ENCODE data around the gene DDC.
A peak's percentile ranks its signal among the peaks of the same experiment; 100 is the strongest.

DDC gene

DNA sequence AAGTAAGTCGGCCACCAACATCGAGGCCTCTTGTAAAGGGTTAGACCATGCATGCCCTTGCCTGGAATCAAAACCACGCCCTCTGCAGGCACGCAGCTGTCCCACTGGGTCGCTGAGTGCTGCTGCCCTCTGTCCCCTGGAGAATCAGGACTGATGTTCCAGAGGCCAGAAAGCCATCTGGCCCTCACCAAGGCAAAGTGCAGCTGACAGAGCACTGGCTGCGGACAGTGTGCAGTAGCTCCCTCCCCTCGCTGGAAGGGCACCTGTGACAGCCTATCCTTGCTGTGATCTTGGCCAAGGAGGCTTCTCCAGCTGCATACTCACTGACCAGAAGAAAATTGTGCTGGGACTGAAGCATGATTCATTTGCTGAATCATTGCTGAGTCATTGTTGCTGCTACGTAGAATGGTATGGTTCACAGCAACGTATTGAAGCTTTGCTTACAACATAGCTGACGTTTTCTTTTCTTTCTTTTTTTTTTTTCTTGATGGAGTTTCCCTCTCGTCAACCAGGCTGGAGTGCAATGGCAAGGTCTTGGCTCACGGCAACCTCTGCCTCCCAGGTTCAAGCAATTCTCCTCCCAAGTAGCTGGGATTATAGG lies 30.4 kb downstream of the DDC start:
- no peak for TF ChIP-seq CEBPB (IDR thresholded peaks at IDR 0.05)
- no peak for TF ChIP-seq TCF12 (IDR thresholded peaks at IDR 0.05; ENCODE audit: low read depth)
- peak; percentile 89 for TF ChIP-seq CREB1 (IDR thresholded peaks at IDR 0.05; ENCODE audit: low read depth)
- no peak for TF ChIP-seq NFIC (IDR thresholded peaks at IDR 0.05)
- no peak for TF ChIP-seq FOXM1 (IDR thresholded peaks at IDR 0.05; ENCODE audit: borderline replicate concordance, low read depth)
- no peak for TF ChIP-seq RAD21 (IDR thresholded peaks at IDR 0.05; ENCODE audit: low read depth)
- no peak for TF ChIP-seq YY1 (IDR thresholded peaks at IDR 0.05; ENCODE audit: low read depth)
- TF ChIP-seq EP300 (IDR thresholded peaks at IDR 0.05; ENCODE audit: borderline replicate concordance) = peak; percentile 14; the same call in 1 of the 2 replicates
- TF ChIP-seq TEAD4 (IDR thresholded peaks at IDR 0.05) = 0 out of 2 replicates have a peak, but pooled peaks have one; percentile 11
- TF ChIP-seq, protein P1, sequence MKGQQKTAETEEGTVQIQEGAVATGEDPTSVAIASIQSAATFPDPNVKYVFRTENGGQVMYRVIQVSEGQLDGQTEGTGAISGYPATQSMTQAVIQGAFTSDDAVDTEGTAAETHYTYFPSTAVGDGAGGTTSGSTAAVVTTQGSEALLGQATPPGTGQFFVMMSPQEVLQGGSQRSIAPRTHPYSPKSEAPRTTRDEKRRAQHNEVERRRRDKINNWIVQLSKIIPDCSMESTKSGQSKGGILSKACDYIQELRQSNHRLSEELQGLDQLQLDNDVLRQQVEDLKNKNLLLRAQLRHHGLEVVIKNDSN (IDR thresholded peaks at IDR 0.05) = no peak
- TF ChIP-seq MAX (IDR thresholded peaks at IDR 0.05) = peak; percentile 47; the same call in 1 of the 2 replicates

DNA sequence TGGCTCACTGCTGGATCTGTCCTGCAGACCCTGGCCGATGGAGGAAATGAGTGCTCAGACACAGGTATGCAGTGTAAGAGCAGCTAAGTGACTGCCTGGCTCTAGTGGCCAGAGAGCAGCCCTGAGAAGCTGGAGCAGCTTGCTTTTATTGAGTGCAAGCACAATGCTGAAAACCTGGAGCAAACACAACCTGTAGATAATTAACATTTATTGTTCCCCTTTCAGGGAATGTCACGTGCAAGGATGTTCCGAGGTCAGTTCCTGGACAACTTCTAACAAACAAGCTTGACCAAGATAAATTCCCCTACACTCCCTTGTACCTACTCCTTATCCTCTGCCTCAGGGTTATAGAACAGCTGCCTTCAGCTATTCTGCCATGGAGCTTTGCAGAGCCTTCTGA lies 31.3 kb downstream of the DDC start:
- no peak for TF ChIP-seq EGR1 (IDR thresholded peaks at IDR 0.05)
- TF ChIP-seq ZBTB7A (IDR thresholded peaks at IDR 0.05; ENCODE audit: low read depth) = no peak
- no peak for TF ChIP-seq YY1 (IDR thresholded peaks at IDR 0.05; ENCODE audit: low read depth)
- TF ChIP-seq CEBPB (IDR thresholded peaks at IDR 0.05) = no peak
- no peak for TF ChIP-seq RAD21 (IDR thresholded peaks at IDR 0.05; ENCODE audit: low read depth)
- TF ChIP-seq TCF12 (IDR thresholded peaks at IDR 0.05; ENCODE audit: low read depth) = no peak
- TF ChIP-seq MAX (IDR thresholded peaks at IDR 0.05) = no peak
- TF ChIP-seq FOXM1 (IDR thresholded peaks at IDR 0.05; ENCODE audit: borderline replicate concordance, low read depth) = no peak
- no peak for TF ChIP-seq NFIC (IDR thresholded peaks at IDR 0.05)
- TF ChIP-seq TAF1 (IDR thresholded peaks at IDR 0.05; ENCODE audit: low read depth) = no peak
- TF ChIP-seq, protein P2, sequence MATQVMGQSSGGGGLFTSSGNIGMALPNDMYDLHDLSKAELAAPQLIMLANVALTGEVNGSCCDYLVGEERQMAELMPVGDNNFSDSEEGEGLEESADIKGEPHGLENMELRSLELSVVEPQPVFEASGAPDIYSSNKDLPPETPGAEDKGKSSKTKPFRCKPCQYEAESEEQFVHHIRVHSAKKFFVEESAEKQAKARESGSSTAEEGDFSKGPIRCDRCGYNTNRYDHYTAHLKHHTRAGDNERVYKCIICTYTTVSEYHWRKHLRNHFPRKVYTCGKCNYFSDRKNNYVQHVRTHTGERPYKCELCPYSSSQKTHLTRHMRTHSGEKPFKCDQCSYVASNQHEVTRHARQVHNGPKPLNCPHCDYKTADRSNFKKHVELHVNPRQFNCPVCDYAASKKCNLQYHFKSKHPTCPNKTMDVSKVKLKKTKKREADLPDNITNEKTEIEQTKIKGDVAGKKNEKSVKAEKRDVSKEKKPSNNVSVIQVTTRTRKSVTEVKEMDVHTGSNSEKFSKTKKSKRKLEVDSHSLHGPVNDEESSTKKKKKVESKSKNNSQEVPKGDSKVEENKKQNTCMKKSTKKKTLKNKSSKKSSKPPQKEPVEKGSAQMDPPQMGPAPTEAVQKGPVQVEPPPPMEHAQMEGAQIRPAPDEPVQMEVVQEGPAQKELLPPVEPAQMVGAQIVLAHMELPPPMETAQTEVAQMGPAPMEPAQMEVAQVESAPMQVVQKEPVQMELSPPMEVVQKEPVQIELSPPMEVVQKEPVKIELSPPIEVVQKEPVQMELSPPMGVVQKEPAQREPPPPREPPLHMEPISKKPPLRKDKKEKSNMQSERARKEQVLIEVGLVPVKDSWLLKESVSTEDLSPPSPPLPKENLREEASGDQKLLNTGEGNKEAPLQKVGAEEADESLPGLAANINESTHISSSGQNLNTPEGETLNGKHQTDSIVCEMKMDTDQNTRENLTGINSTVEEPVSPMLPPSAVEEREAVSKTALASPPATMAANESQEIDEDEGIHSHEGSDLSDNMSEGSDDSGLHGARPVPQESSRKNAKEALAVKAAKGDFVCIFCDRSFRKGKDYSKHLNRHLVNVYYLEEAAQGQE (IDR thresholded peaks at IDR 0.05; ENCODE audit: low read depth) = no peak
- TF ChIP-seq, protein P1 (IDR thresholded peaks at IDR 0.05) = no peak

- TF ChIP-seq CEBPB (IDR thresholded peaks at IDR 0.05) = no peak
- TF ChIP-seq TCF12 (IDR thresholded peaks at IDR 0.05; ENCODE audit: low read depth) = no peak
- no peak for TF ChIP-seq MAX (IDR thresholded peaks at IDR 0.05)
- TF ChIP-seq ZBTB7A (IDR thresholded peaks at IDR 0.05; ENCODE audit: low read depth) = no peak
- TF ChIP-seq, protein P2 (IDR thresholded peaks at IDR 0.05; ENCODE audit: low read depth) = no peak
- TF ChIP-seq EGR1 (IDR thresholded peaks at IDR 0.05) = no peak
- TF ChIP-seq FOXM1 (IDR thresholded peaks at IDR 0.05; ENCODE audit: borderline replicate concordance, low read depth) = no peak
- TF ChIP-seq TAF1 (IDR thresholded peaks at IDR 0.05; ENCODE audit: low read depth) = no peak
- TF ChIP-seq YY1 (IDR thresholded peaks at IDR 0.05; ENCODE audit: low read depth) = no peak
- TF ChIP-seq, protein P1 (IDR thresholded peaks at IDR 0.05) = no peak
- TF ChIP-seq NFIC (IDR thresholded peaks at IDR 0.05) = no peak
- TF ChIP-seq RAD21 (IDR thresholded peaks at IDR 0.05; ENCODE audit: low read depth) = no peak
- TF ChIP-seq TEAD4 (IDR thresholded peaks at IDR 0.05) = no peak
- no peak for TF ChIP-seq EP300 (IDR thresholded peaks at IDR 0.05; ENCODE audit: borderline replicate concordance)
- no peak for TF ChIP-seq CREB1 (IDR thresholded peaks at IDR 0.05; ENCODE audit: low read depth)
These were observed 33.3 kb downstream of the DDC start for GRCh38 chr7:50531928-50532327.

- TF ChIP-seq TEAD4 (IDR thresholded peaks at IDR 0.05) = peak; percentile 93
- TF ChIP-seq TCF12 (IDR thresholded peaks at IDR 0.05; ENCODE audit: low read depth) = peak; percentile 77
- no peak for TF ChIP-seq CREB1 (IDR thresholded peaks at IDR 0.05; ENCODE audit: low read depth)
- TF ChIP-seq NFIC (IDR thresholded peaks at IDR 0.05) = no peak
- peak; percentile 49; the same call in 1 of the 2 replicates for TF ChIP-seq EP300 (IDR thresholded peaks at IDR 0.05; ENCODE audit: borderline replicate concordance)
- TF ChIP-seq FOXM1 (IDR thresholded peaks at IDR 0.05; ENCODE audit: borderline replicate concordance, low read depth) = no peak
- 0 out of 2 replicates have a peak, but pooled peaks have one; percentile 45 for TF ChIP-seq MAX (IDR thresholded peaks at IDR 0.05)
- TF ChIP-seq RAD21 (IDR thresholded peaks at IDR 0.05; ENCODE audit: low read depth) = 0 out of 2 replicates have a peak, but pooled peaks have one; percentile 4
- TF ChIP-seq, protein P2 (IDR thresholded peaks at IDR 0.05; ENCODE audit: low read depth) = no peak
These were observed 33.7 kb downstream of the DDC start for GRCh38 chr7:50531401-50531911.
